ENCODE results near the gene COL23A1.

Gene COL23A1

GRCh38 chr5:178386336-178386931, 203.8 kb downstream of the COL23A1 start:
- no peaks in the 10 kb centered on the region for H3K36me3 Mint-ChIP-seq (ENCODE audit: low read depth)
- H3K4me1 Mint-ChIP-seq = peaks cover 74% of the 10 kb centered on the region
- TF ChIP-seq CTCF (IDR thresholded peaks at IDR 0.05) = no peak
- H3K9me3 Mint-ChIP-seq = no peaks in the 10 kb centered on the region
- peaks cover 17% of the 10 kb centered on the region for H3K27me3 Mint-ChIP-seq (ENCODE audit: low read depth, poor library complexity)
- no peak for DNase-seq
- H3K27ac Mint-ChIP-seq = no peak overlapping the region
- H3K4me3 Mint-ChIP-seq = no peak overlapping the region

GRCh38 chr5:178385496-178385890, 204.7 kb downstream of the COL23A1 start:
- H3K4me3 Mint-ChIP-seq = no peak overlapping the region
- peaks cover 82% of the 10 kb centered on the region for H3K4me1 Mint-ChIP-seq
- no peaks in the 10 kb centered on the region for H3K36me3 Mint-ChIP-seq (ENCODE audit: low read depth)
- H3K27me3 Mint-ChIP-seq (ENCODE audit: low read depth, poor library complexity) = peaks cover 13% of the 10 kb centered on the region
- no peak for DNase-seq
- no peak for TF ChIP-seq CTCF (IDR thresholded peaks at IDR 0.05)
- H3K27ac Mint-ChIP-seq = peak overlapping the region; percentile 54
- H3K9me3 Mint-ChIP-seq = no peaks in the 10 kb centered on the region

GRCh38 chr5:178384816-178385495, 205.2 kb downstream of the COL23A1 start:
- peaks cover 13% of the 10 kb centered on the region for H3K27me3 Mint-ChIP-seq (ENCODE audit: low read depth, poor library complexity)
- H3K9me3 Mint-ChIP-seq = no peaks in the 10 kb centered on the region
- peaks cover 84% of the 10 kb centered on the region for H3K4me1 Mint-ChIP-seq
- no peak for TF ChIP-seq CTCF (IDR thresholded peaks at IDR 0.05)
- no peak overlapping the region for H3K4me3 Mint-ChIP-seq
- no peak overlapping the region for H3K27ac Mint-ChIP-seq
- H3K36me3 Mint-ChIP-seq (ENCODE audit: low read depth) = no peaks in the 10 kb centered on the region
- DNase-seq = no peak

- no peak for TF ChIP-seq CTCF (IDR thresholded peaks at IDR 0.05)
- DNase-seq = peak; percentile 39
- Mint-ChIP-seq H3K27me3 (ENCODE audit: low read depth, poor library complexity) (peaks cover 13% of the 10 kb centered on the region), H3K9me3 (no peaks in the 10 kb centered on the region), H3K4me1 (peaks cover 79% of the 10 kb centered on the region), H3K36me3 (ENCODE audit: low read depth) (no peaks in the 10 kb centered on the region), H3K4me3 (peak overlapping the region; percentile 58), H3K27ac (no peak overlapping the region)
These were observed 206.0 kb downstream of the COL23A1 start for GRCh38 chr5:178383919-178384815.

- no peak for DNase-seq
- peaks cover 80% of the 10 kb centered on the region for H3K4me1 Mint-ChIP-seq
- TF ChIP-seq CTCF (IDR thresholded peaks at IDR 0.05) = no peak
- no peak overlapping the region for H3K27ac Mint-ChIP-seq
- no peaks in the 10 kb centered on the region for H3K36me3 Mint-ChIP-seq (ENCODE audit: low read depth)
- H3K4me3 Mint-ChIP-seq = peak overlapping the region; percentile 58
- H3K9me3 Mint-ChIP-seq = no peaks in the 10 kb centered on the region
- peaks cover 12% of the 10 kb centered on the region for H3K27me3 Mint-ChIP-seq (ENCODE audit: low read depth, poor library complexity)
These were observed 206.8 kb downstream of the COL23A1 start for GRCh38 chr5:178383301-178383918.

Measured in nephron progenitor cell (in vitro differentiated cells).